Testis (tissue), 3 donors: ENCODE data around the gene DMWD. TPM values are rescaled to one million over a fixed set of nuclear protein-coding genes. Genes with fewer than 3 reads are reported as not detected.

Experiments used
- DNase-seq: peaks from one replicate; pipeline ENCODE4 v3.0.0-alpha.2; 2019
- H3K27ac ChIP-seq, 2 donors: fragments of 200-600 bp; sonication (generic); one replicate each; pipeline ENCODE4 v1.5.1; 2019
- H3K27me3 ChIP-seq: fragments of 200-600 bp; sonication (generic); one replicate; pipeline ENCODE4 v1.5.1; 2019
- H3K36me3 ChIP-seq: fragments of 200-600 bp; sonication (generic); one replicate; pipeline ENCODE4 v1.5.1; 2017; ENCODE audit warnings: low read depth; ENCODE audit errors: missing control alignments
- H3K4me1 ChIP-seq: fragments of 200-600 bp; sonication (generic); one replicate; pipeline ENCODE4 v1.5.1; 2019
- H3K4me3 ChIP-seq, 2 donors: fragments of 200-600 bp; sonication (generic); one replicate each; pipeline ENCODE4 v1.5.1; 2017 to 2019
- H3K9me3 ChIP-seq: fragments of 200-600 bp; sonication (generic); one replicate; pipeline ENCODE4 v1.5.1; 2017
- POLR2A ChIP-seq: fragments of 450-650 bp; IDR thresholded peaks from one replicate; pipeline ENCODE4 v1.6.1; 2017; ENCODE audit warnings: antibody characterized with exemption, mild to moderate bottlenecking, moderate library complexity
- WGBS, 2 donors: methylation state at CpG; one replicate each; pipeline ENCODE4 v1.1.5; 2018; 5-methylcytosine and 5-hydroxymethylcytosine counted together
- intact Hi-C: fragments of 100-400 bp; cut with DNase I; formaldehyde crosslinking; loops from one replicate; pipeline ENCODE4 v1.15.1; 2023; ENCODE audit warnings: low total_unique reads
- polyA plus RNA-seq: library from polyadenylated mRNA; stranded (reverse); fragments of 350-450 nt; fragmentation: Illumina TruSeq; extraction: RNeasy Lipid Tissue Mini Kit (QIAGEN cat#74804); gene quantifications from one replicate; pipeline ENCODE4 v1.2.3, GENCODE V29; 2014; ENCODE audit warnings: low read depth, low replicate concordance; ENCODE audit not compliant: insufficient read depth
- total RNA-seq, 2 donors: library from RNA; depleted of rRNA; stranded (reverse); fragments of >200 nt; gene quantifications; one replicate each; pipeline ENCODE4 v1.2.3, GENCODE V29; 2016
- TF ChIP-seq, protein P1 (sequence below), 3 experiments: fragments of 450-650 bp in 2 of 3; fragments of 200-600 bp in 1 of 3; sonication (generic) in 1 of 3; IDR thresholded peaks; one replicate each; pipeline ENCODE4 v1.5.1; 2016 to 2019; ENCODE audit warnings: antibody characterized with exemption in 3 of 3, mild to moderate bottlenecking in 2 of 3, moderate library complexity in 1 of 3

Gene DMWD
- total and polyA plus RNA-seq, 3 donors from 2014 or later = 59.0 to 124 (median 111) TPM

DNA sequence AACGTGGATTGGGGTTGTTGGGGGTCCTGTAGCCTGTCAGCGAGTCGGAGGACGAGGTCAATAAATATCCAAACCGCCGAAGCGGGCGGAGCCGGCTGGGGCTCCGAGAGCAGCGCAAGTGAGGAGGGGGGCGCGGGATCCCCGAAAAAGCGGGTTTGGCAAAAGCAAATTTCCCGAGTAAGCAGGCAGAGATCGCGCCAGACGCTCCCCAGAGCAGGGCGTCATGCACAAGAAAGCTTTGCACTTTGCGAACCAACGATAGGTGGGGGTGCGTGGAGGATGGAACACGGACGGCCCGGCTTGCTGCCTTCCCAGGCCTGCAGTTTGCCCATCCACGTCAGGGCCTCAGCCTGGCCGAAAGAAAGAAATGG, 22.8 kb downstream of the DMWD start:
- peak overlapping the region; percentile 89 to 95 for H3K27ac ChIP-seq
- 0 to 1% methylated on average over 22 to 28 of the region's 28 CpGs for WGBS, 2 donors
- intact Hi-C loops = loop anchor here (10.0 kb wide), 1 partner anchor 115 kb away; the partner anchor contains the start of gene IRF2BP1
- no peak for TF ChIP-seq POLR2A
- TF ChIP-seq, protein P1, sequence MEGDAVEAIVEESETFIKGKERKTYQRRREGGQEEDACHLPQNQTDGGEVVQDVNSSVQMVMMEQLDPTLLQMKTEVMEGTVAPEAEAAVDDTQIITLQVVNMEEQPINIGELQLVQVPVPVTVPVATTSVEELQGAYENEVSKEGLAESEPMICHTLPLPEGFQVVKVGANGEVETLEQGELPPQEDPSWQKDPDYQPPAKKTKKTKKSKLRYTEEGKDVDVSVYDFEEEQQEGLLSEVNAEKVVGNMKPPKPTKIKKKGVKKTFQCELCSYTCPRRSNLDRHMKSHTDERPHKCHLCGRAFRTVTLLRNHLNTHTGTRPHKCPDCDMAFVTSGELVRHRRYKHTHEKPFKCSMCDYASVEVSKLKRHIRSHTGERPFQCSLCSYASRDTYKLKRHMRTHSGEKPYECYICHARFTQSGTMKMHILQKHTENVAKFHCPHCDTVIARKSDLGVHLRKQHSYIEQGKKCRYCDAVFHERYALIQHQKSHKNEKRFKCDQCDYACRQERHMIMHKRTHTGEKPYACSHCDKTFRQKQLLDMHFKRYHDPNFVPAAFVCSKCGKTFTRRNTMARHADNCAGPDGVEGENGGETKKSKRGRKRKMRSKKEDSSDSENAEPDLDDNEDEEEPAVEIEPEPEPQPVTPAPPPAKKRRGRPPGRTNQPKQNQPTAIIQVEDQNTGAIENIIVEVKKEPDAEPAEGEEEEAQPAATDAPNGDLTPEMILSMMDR (IDR thresholded peaks at IDR 0.05) = no peak
- no peaks in the 10 kb centered on the region for H3K27me3 ChIP-seq
- H3K9me3 ChIP-seq = no peaks in the 10 kb centered on the region
- peak overlapping the region; percentile 69 to 71 for H3K4me3 ChIP-seq
- DNase-seq = peak; percentile 55
- no peaks in the 10 kb centered on the region for H3K36me3 ChIP-seq
- H3K4me1 ChIP-seq = peaks cover 28% of the 10 kb centered on the region

DNA sequence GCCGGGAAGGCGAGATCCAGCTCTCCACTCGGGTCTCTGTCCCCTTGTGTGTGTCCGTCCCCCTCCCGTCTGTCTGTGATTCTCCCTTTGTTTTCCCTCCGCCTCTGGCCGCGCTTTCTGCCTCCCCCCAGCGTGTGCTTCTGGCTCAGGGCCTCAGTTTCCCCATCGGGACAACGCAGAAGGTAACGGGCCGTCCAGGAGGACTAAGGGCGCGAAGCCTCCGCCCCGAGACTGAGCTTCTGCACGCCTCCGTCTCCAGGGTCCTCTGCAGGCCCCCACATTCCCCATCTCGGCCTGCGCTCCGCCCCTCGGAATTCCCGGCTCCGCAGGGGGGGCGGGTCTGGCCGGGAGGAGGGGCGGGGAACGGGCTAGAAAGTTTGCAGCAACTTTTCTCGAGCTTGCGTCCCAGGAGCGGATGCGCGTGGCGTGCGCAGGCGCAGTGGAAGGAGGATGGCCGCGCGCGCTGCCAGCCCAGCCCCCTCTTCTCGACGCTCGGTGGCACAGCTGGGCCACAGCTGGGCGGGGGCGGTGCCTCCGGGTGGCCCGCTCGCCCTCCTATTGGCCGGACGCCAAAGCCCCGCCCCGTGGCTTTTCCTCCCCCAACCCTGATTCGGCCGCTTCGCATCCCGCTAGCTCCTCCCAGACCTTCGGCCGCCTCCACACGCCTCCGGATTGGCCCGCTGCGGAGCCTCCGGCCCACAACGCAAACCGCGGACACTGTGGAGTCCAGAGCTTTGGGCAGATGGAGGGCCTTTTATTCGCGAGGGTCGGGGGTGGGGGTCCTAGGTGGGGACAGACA, 23.5 kb downstream of the DMWD start, which contains the start of gene SIX5:
Gene SIX5 (minus strand): TSS at position 269 of the 799 bp plus-strand sequence. CDS start 408 bp downstream, outside the sequence.
- H3K27me3 ChIP-seq = no peaks in the 10 kb centered on the region
- no peaks in the 10 kb centered on the region for H3K36me3 ChIP-seq
- peak; percentile 59 for TF ChIP-seq POLR2A
- TF ChIP-seq, protein P1 (IDR thresholded peaks at IDR 0.05) = no peak
- peak; percentile 97 for DNase-seq
- H3K27ac ChIP-seq = peak within 1 kb of the TSS; percentile 89 to 95
- intact Hi-C loops = no loop called here
- H3K4me3 ChIP-seq = peak within 1 kb of the TSS; percentile 69 to 71
- peaks cover 34% of the 10 kb centered on the region for H3K4me1 ChIP-seq
- no peaks in the 10 kb centered on the region for H3K9me3 ChIP-seq
- 0 to 1% methylated on average over 36 to 65 of the region's 70 CpGs for WGBS, 2 donors

DNA sequence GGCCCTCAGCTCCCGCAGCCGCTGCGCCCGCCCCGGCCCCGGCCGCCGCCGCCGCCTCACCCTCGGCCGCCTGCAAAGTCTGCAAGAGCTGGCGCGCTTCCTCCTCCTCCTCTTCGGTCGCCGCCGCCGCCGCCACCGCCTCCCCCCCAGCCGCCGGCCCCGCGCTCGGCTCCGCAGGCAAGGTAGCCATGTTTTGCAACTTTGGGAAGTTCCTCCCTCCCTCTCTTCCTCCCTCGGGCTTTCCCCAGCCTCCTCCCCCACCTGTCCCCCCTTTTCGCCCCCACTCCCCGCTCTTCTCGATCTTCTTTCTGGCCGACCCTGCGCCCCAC, 24.0 kb downstream of the DMWD start:
- peak; percentile 26 for DNase-seq
- Histone ChIP-seq H3K36me3 (no peaks in the 10 kb centered on the region), H3K27ac (peak overlapping the region; percentile 85 to 95), H3K9me3 (no peaks in the 10 kb centered on the region), H3K4me3 (peak overlapping the region; percentile 69 to 71), H3K27me3 (no peaks in the 10 kb centered on the region), H3K4me1 (peaks cover 40% of the 10 kb centered on the region)
- intact Hi-C loops = no loop called here
- 0 to 1% methylated on average over 14 to 27 of the region's 33 CpGs for WGBS, 2 donors
- TF ChIP-seq POLR2A = no peak
- TF ChIP-seq, protein P1 (IDR thresholded peaks at IDR 0.05) = no peak

DNA sequence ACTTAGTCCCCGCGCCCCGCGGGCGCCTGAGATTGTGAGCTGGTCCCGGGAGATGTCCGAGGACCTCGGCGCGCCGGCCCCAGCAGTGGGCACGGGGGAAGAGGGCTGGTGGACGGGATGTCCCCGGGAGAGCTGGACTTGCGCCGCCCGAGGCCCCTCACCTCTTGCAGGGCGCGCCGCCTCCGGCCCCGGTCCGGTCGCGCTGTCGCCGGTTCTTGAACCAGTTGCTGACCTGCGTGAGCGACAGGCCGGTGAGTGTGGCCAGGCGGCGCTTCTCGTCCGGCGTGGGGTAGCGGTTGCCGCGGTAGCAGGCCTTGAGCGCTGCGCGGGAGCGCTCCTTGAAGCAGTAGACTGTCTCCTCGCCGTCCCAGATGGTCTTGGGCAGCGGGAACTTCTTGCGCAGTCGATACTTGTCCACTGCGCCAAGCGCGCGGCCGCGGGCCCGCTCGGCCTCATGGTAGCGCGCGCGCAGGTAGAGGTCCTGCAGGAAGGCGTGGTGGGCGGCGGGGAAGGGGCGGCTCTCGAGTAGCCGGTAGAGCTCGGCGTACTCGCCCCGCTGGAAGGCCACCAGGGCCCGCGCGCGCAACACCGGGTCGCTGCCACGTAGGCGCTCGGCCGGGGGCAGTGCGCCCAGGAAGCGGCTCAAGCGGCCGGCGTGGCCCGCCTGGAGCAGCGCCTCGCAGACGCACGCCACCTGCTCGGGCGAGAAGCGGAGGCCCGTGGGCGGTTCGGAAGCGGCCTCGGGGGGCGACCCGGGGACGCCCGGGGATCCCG, 24.6 kb downstream of the DMWD start:
- TF ChIP-seq, protein P1 (IDR thresholded peaks at IDR 0.05) = no peak
- no peak for TF ChIP-seq POLR2A
- Histone ChIP-seq H3K9me3 (no peaks in the 10 kb centered on the region), H3K4me1 (peaks cover 43% of the 10 kb centered on the region), H3K4me3 (peak overlapping the region; percentile 69 to 71), H3K27me3 (no peaks in the 10 kb centered on the region), H3K36me3 (no peaks in the 10 kb centered on the region), H3K27ac (peak overlapping the region; percentile 85 to 95)
- DNase-seq = peak; percentile 77
- intact Hi-C loops = no loop called here
- 1% methylated on average over 23 of the region's 102 CpGs; no CpG with 5 or more reads in 1 of the 2 donors for WGBS, 2 donors
